ENCODE measurements around the gene ZNRF4. TPM values are rescaled to one million over a fixed set of nuclear protein-coding genes. Genes with fewer than 3 reads are reported as not detected.
A peak's percentile ranks its signal among the peaks of the same experiment; 100 is the strongest.
"Not testable (repeated sequence)": the region's sequence is repeated elsewhere in the genome, so short reads cannot be mapped to it uniquely, and the experiment has no call there.

ZNRF4 gene
- total and polyA plus RNA-seq, 2 donors, result not detected

DNA sequence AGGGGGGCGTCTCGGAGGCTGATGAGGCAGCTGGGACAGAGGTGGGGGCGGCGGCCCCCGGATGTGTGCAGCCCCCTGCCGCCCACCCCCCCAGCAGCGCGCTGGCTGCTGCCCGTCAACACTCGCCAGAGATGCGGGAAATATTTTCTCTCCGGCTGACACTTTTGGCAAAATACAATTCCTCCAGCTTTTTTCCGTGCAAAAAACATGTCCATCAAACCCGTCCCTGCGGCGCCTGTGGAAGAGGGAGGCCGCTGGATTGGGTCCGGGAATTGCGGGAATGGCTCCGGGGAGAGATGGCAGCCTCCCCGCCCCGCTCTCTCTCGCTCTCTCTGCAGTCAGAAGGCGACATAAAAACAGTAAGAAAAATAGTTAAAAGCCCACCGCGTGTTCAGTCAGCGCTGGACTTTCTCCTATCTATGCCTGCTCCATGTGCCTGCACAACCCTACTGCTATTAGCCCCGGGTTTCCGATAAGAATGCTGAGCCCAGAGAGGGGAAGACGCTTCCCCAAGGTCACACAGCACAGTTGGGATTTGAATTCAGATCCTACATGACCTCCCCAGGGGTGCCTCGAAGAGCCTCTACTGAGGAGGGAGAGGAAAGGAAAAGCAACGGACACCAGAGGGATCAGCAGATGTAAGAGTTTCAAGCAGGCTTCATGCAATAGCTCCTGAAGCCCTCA lies 23.2 kb downstream of the ZNRF4 start:
- H3K9me3 ChIP-seq (ENCODE audit: control insufficient read depth in 2 of 2, insufficient read depth in 1 of 2, low read length in 1 of 2), result peaks cover 0 to 4% of the 10 kb centered on the region in 2 donors
- no peaks in the 10 kb centered on the region for H3K36me3 ChIP-seq (ENCODE audit: control insufficient read depth in 2 of 2, insufficient read depth in 2 of 2, low read length in 1 of 2)
- H3K4me1 ChIP-seq (ENCODE audit: control insufficient read depth in 2 of 2, insufficient read depth in 2 of 2, low read length in 2 of 2), result no peaks in the 10 kb centered on the region
- H3K27ac ChIP-seq (ENCODE audit: low read depth in 1 of 2, low read length in 1 of 2), result no peak overlapping the region
- DNase-seq (ENCODE audit: low read depth in 6 of 9, low spot score in 9 of 9), result no peak
- 50% methylated on average over 31 of the region's 32 CpGs for WGBS
- H3K27me3 ChIP-seq (ENCODE audit: control insufficient read depth in 2 of 2, insufficient read depth in 1 of 2, low read length in 1 of 2), result peaks cover 0 to 24% of the 10 kb centered on the region in 2 donors
- H3K4me3 ChIP-seq (ENCODE audit: low read length in 2 of 2), result no peak overlapping the region

DNA sequence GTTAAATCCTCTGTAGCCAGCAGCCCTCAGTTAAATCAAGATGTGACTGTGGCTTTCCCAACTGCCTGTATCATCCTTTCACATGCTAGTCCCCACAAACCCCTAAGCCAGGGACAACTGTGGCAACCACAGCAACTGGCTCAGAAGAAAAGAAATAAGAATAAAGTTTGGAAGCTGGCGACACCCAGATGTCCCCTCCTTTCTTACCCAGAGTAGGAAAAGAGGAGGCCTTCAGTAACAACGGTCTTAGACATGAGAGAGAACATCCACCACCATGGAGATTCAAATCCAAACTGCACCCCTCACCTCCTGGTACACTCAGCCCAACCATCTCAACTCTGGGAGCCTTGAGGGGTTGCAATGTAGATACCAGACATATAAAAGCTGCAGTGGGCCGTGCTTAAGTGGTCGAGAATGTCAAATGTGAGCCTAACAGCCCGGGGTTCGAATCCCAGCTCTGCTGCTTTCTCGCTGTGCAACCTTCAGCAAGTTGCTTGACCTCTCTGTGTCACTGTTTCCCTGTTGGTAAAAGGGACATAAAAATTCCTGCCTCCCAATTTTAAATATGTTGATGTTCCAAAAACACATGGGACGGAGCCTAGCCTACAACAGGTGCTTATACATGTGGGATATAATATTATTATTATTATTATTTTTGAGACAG lies 23.8 kb downstream of the ZNRF4 start:
- Histone ChIP-seq H3K36me3 (ENCODE audit: control insufficient read depth in 2 of 2, insufficient read depth in 2 of 2, low read length in 1 of 2) (no peaks in the 10 kb centered on the region), H3K9me3 (ENCODE audit: control insufficient read depth in 2 of 2, insufficient read depth in 1 of 2, low read length in 1 of 2) (peaks cover 0 to 4% of the 10 kb centered on the region in 2 donors), H3K27me3 (ENCODE audit: control insufficient read depth in 2 of 2, insufficient read depth in 1 of 2, low read length in 1 of 2) (peaks cover 0 to 24% of the 10 kb centered on the region in 2 donors), H3K4me3 (ENCODE audit: low read length in 2 of 2) (no peak overlapping the region), H3K4me1 (ENCODE audit: control insufficient read depth in 2 of 2, insufficient read depth in 2 of 2, low read length in 2 of 2) (no peaks in the 10 kb centered on the region), H3K27ac (ENCODE audit: low read depth in 1 of 2, low read length in 1 of 2) (no peak overlapping the region)
- 84% methylated on average over 8 of the region's 8 CpGs for WGBS
- DNase-seq (ENCODE audit: low read depth in 6 of 9, low spot score in 9 of 9), result no peak

DNA sequence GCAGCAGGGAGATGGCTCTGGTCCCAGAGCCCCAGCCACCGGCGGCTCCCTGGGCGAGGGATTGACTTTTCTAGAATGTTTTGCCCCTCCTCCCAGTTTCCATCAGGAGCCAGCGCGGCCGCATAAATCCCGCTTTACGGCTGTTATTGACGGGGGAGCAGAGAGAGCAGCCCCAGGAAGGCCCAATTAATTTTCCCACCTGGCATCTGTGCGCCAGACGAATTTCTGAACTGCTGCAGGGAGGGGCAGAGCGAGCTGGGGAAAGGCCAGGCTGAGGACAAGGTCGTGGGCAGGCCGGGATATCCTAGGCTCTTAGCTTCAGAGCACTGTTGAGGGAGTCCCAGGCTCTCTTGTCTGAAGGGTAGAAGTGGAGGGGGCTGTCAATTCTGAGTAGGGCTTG lies 24.7 kb downstream of the ZNRF4 start:
- H3K36me3 ChIP-seq (ENCODE audit: control insufficient read depth in 2 of 2, insufficient read depth in 2 of 2, low read length in 1 of 2), result no peaks in the 10 kb centered on the region
- peaks cover 0 to 24% of the 10 kb centered on the region in 2 donors for H3K27me3 ChIP-seq (ENCODE audit: control insufficient read depth in 2 of 2, insufficient read depth in 1 of 2, low read length in 1 of 2)
- no peak overlapping the region for H3K27ac ChIP-seq (ENCODE audit: low read depth in 1 of 2, low read length in 1 of 2)
- DNase-seq (ENCODE audit: low read depth in 6 of 9, low spot score in 9 of 9), result no peak
- WGBS, result 61% methylated on average over 14 of the region's 14 CpGs
- H3K9me3 ChIP-seq (ENCODE audit: control insufficient read depth in 2 of 2, insufficient read depth in 1 of 2, low read length in 1 of 2), result peaks cover 0 to 4% of the 10 kb centered on the region in 2 donors
- no peaks in the 10 kb centered on the region for H3K4me1 ChIP-seq (ENCODE audit: control insufficient read depth in 2 of 2, insufficient read depth in 2 of 2, low read length in 2 of 2)
- H3K4me3 ChIP-seq (ENCODE audit: low read length in 2 of 2), result no peak overlapping the region

DNA sequence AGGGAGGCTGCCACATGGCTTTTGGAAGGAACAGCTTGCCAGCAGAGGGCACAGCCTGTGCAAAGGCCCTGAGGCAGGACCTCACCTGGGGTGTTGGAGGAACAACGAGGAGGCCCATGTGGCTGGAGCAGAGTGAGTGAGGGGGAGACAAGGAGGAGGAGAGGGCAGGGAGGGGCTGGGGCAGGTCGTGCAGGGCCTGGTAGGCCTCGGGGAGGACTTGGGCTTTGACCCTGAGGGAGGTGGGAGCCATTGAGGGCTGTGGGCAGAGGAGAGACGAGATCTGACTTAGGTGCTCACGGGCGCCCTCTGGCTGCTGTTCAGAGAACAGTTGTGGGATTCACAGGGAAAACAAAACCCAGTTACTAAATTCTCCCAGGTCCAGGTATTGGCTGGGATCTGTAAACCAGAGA lies 25.2 kb downstream of the ZNRF4 start:
- DNase-seq (ENCODE audit: low read depth in 6 of 9, low spot score in 9 of 9), result peak in 3 of 9 donors; percentile 2 to 13 (median 11)
- Histone ChIP-seq H3K4me1 (ENCODE audit: control insufficient read depth in 2 of 2, insufficient read depth in 2 of 2, low read length in 2 of 2) (no peaks in the 10 kb centered on the region), H3K4me3 (ENCODE audit: low read length in 2 of 2) (no peak overlapping the region), H3K9me3 (ENCODE audit: control insufficient read depth in 2 of 2, insufficient read depth in 1 of 2, low read length in 1 of 2) (peaks cover 0 to 4% of the 10 kb centered on the region in 2 donors), H3K36me3 (ENCODE audit: control insufficient read depth in 2 of 2, insufficient read depth in 2 of 2, low read length in 1 of 2) (no peaks in the 10 kb centered on the region), H3K27me3 (ENCODE audit: control insufficient read depth in 2 of 2, insufficient read depth in 1 of 2, low read length in 1 of 2) (peaks cover 0 to 24% of the 10 kb centered on the region in 2 donors), H3K27ac (ENCODE audit: low read depth in 1 of 2, low read length in 1 of 2) (no peak overlapping the region)
- WGBS, result 47% methylated on average over 6 of the region's 6 CpGs

DNA sequence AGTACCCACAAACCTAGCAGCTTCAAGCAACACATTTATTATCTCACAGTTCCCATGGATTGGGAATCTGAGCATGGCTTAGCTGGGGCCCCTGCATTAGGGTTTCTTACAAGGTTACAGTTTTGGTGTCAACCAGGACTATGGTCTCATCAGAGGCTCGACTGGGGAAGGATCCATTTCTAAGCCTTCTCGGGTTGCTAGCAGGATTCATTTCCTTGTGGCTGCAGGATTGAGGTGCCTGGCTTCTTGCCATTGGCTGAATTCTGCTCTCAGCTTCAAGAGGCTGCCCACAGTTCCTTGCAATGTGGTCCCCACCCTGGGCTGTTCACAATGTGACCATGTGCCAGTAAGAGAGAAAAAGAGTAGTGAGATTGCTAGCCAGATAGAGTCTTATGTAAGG lies 26.7 kb downstream of the ZNRF4 start:
- peaks cover 0 to 24% of the 10 kb centered on the region in 2 donors for H3K27me3 ChIP-seq (ENCODE audit: control insufficient read depth in 2 of 2, insufficient read depth in 1 of 2, low read length in 1 of 2)
- no peak for DNase-seq (ENCODE audit: low read depth in 6 of 9, low spot score in 9 of 9)
- no peak overlapping the region for H3K27ac ChIP-seq (ENCODE audit: low read depth in 1 of 2, low read length in 1 of 2)
- no peak overlapping the region for H3K4me3 ChIP-seq (ENCODE audit: low read length in 2 of 2)
- 87% methylated on average over 2 of the region's 2 CpGs for WGBS
- peaks cover 0 to 4% of the 10 kb centered on the region in 2 donors for H3K9me3 ChIP-seq (ENCODE audit: control insufficient read depth in 2 of 2, insufficient read depth in 1 of 2, low read length in 1 of 2)
- no peaks in the 10 kb centered on the region for H3K4me1 ChIP-seq (ENCODE audit: control insufficient read depth in 2 of 2, insufficient read depth in 2 of 2, low read length in 2 of 2)
- H3K36me3 ChIP-seq (ENCODE audit: control insufficient read depth in 2 of 2, insufficient read depth in 2 of 2, low read length in 1 of 2), result no peaks in the 10 kb centered on the region

DNA sequence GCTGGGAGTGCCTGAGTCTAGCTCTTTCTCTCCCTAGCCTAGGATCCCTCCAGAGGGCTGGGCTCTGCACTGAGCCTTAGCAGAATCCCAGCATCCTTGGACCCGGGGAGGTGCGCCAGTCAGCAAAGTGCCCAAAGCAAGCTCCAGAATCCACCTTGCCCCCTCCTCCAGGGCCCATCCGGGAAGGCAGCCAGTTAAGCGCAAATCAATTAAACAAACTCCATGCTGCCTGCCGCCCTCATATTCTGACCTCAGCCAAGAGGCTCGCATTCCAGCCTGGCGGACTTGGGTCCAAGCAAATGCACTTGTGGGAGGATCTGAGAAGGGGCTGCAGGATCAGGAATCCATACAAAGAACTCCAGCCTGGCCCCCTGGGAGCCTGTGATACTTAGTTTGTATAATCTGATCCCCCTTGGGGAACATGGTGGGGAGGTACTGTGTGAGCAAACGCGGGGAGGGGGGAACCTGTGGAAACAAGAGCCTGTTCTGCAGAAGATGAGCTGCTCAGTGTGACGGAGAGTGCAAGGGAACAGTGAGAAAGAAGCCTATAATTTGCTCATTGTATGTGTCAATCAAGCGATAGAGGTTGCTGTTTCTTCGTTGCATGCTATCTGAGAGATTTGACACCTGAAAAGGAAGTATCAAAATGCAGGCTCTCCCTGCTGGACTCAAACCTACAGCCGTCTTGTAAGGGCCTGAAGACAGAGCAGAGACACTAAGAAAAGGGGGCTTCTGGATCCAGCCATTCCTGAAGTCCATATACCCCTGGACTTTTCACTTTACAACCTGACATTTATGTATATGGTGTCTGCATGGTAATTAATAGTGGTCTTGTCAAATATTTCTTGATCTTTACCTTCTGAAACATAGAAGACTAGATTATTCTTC lies 29.4 kb downstream of the ZNRF4 start:
- peaks cover 0 to 4% of the 10 kb centered on the region in 2 donors for H3K9me3 ChIP-seq (ENCODE audit: control insufficient read depth in 2 of 2, insufficient read depth in 1 of 2, low read length in 1 of 2)
- no peaks in the 10 kb centered on the region for H3K36me3 ChIP-seq (ENCODE audit: control insufficient read depth in 2 of 2, insufficient read depth in 2 of 2, low read length in 1 of 2)
- no peaks in the 10 kb centered on the region for H3K4me1 ChIP-seq (ENCODE audit: control insufficient read depth in 2 of 2, insufficient read depth in 2 of 2, low read length in 2 of 2)
- no peak for DNase-seq (ENCODE audit: low read depth in 6 of 9, low spot score in 9 of 9)
- 38% methylated on average over 13 of the region's 13 CpGs for WGBS
- no peak overlapping the region for H3K27ac ChIP-seq (ENCODE audit: low read depth in 1 of 2, low read length in 1 of 2)
- peaks cover 0 to 8% of the 10 kb centered on the region in 2 donors for H3K27me3 ChIP-seq (ENCODE audit: control insufficient read depth in 2 of 2, insufficient read depth in 1 of 2, low read length in 1 of 2)
- H3K4me3 ChIP-seq (ENCODE audit: low read length in 2 of 2), result no peak overlapping the region

DNA sequence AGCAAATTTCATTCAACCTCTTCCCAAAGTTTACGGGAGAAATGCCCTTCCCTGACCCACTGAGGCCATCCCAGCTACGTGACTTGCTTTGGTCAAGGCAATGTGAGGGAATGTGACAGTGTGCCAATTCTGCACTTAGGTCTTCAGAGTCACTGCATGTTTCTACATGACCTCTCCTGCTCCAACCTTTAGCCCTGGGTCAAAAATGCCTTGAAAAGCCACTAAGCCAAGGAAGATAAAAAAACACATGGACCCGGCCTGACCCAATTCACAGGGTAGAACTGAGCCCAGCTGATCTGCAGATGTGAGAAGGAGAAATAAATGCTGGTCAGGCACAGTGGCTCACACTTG lies 30.0 kb downstream of the ZNRF4 start:
- no peak overlapping the region for H3K4me3 ChIP-seq (ENCODE audit: low read length in 2 of 2)
- no peaks in the 10 kb centered on the region for H3K36me3 ChIP-seq (ENCODE audit: control insufficient read depth in 2 of 2, insufficient read depth in 2 of 2, low read length in 1 of 2)
- no peak overlapping the region for H3K27ac ChIP-seq (ENCODE audit: low read depth in 1 of 2, low read length in 1 of 2)
- H3K4me1 ChIP-seq (ENCODE audit: control insufficient read depth in 2 of 2, insufficient read depth in 2 of 2, low read length in 2 of 2), result no peaks in the 10 kb centered on the region
- DNase-seq (ENCODE audit: low read depth in 6 of 9, low spot score in 9 of 9), result no peak
- 83% methylated on average over 3 of the region's 3 CpGs for WGBS
- peaks cover 0 to 4% of the 10 kb centered on the region in 2 donors for H3K9me3 ChIP-seq (ENCODE audit: control insufficient read depth in 2 of 2, insufficient read depth in 1 of 2, low read length in 1 of 2)
- H3K27me3 ChIP-seq (ENCODE audit: control insufficient read depth in 2 of 2, insufficient read depth in 1 of 2, low read length in 1 of 2), result peaks cover 0 to 7% of the 10 kb centered on the region in 2 donors

DNA sequence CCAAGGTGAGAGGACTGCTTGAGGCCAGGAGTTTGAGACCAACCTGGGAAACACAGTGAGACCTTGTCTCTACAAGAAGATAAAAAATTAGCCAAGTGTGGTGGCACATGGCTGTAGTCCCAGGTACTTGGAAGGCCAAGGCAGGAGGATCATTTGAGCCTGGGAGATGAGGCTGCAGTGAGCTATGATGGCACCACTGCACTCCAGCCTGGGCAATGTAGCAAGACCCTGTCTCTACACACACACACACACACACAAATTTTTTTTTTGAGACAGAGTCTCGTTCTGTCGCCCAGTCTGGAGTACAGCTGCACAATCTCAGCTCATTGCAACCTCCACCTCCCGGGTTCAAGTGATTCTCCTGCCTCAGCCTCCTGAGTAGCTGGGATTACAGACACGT lies 30.4 kb downstream of the ZNRF4 start:
- H3K4me3 ChIP-seq (ENCODE audit: low read length in 2 of 2); H3K36me3 ChIP-seq (ENCODE audit: control insufficient read depth in 2 of 2, insufficient read depth in 2 of 2, low read length in 1 of 2); H3K9me3 ChIP-seq (ENCODE audit: control insufficient read depth in 2 of 2, insufficient read depth in 1 of 2, low read length in 1 of 2); H3K27ac ChIP-seq (ENCODE audit: low read depth in 1 of 2, low read length in 1 of 2); H3K27me3 ChIP-seq (ENCODE audit: control insufficient read depth in 2 of 2, insufficient read depth in 1 of 2, low read length in 1 of 2); DNase-seq (ENCODE audit: low read depth in 6 of 9, low spot score in 9 of 9); H3K4me1 ChIP-seq (ENCODE audit: control insufficient read depth in 2 of 2, insufficient read depth in 2 of 2, low read length in 2 of 2): not testable (repeated sequence)
- WGBS, result 86% methylated on average over 4 of the region's 4 CpGs

DNA sequence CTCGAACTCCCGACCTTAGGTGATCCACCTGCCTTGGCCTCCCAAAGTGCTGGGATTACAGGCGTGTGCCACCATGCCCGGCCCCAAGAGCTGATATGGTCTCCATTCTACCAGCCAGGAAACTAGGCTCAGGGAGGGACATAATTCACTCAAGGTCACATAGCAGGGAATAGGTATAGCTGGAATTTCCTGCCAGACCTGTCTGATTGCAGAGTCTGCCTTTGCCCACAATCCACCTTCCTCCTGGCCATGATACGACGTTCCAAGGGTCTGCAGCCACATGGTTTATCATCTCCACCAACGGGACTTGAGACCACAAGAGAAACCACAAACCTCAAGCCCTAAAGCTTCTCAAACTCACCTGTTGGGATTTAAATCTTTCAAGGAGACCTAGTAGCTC lies 32.0 kb downstream of the ZNRF4 start:
- DNase-seq (ENCODE audit: low read depth in 6 of 9, low spot score in 9 of 9), result no peak
- Histone ChIP-seq H3K36me3 (ENCODE audit: control insufficient read depth in 2 of 2, insufficient read depth in 2 of 2, low read length in 1 of 2) (no peaks in the 10 kb centered on the region), H3K27ac (ENCODE audit: low read depth in 1 of 2, low read length in 1 of 2) (no peak overlapping the region), H3K9me3 (ENCODE audit: control insufficient read depth in 2 of 2, insufficient read depth in 1 of 2, low read length in 1 of 2) (no peaks in the 10 kb centered on the region), H3K4me1 (ENCODE audit: control insufficient read depth in 2 of 2, insufficient read depth in 2 of 2, low read length in 2 of 2) (no peaks in the 10 kb centered on the region), H3K27me3 (ENCODE audit: control insufficient read depth in 2 of 2, insufficient read depth in 1 of 2, low read length in 1 of 2) (peaks cover 7 to 17% of the 10 kb centered on the region in 2 donors), H3K4me3 (ENCODE audit: low read length in 2 of 2) (no peak overlapping the region)
- 54% methylated on average over 7 of the region's 7 CpGs for WGBS

Data from thymus (tissue), 11 donors.